Retinal pigment epithelial cell (primary cell): ENCODE data around the gene HM13.

Experiments
- DNase-seq: peaks from one replicate; pipeline ENCODE4 v3.0.0-alpha.2; 2010; ENCODE audit warnings: low read depth
- H3K4me3 ChIP-seq: 2 replicates; pipeline ENCODE4 v1.5.1; 2011; ENCODE audit warnings: mild to moderate bottlenecking, low read length, control low read depth, moderate library complexity
- CTCF ChIP-seq: conservative IDR thresholded peaks from 2 replicates; pipeline ENCODE4 v1.5.1; 2011; ENCODE audit warnings: low read depth, low read length, control low read depth, inconsistent platforms

The HM13 gene

GRCh38 chr20:31475472-31476293 lies 38.6 kb upstream of the HM13 start:
- DNase-seq: no peak
- TF ChIP-seq CTCF: no peak
- no peak overlapping the region for H3K4me3 ChIP-seq

- TF ChIP-seq CTCF: no peak
- DNase-seq: no peak
- H3K4me3 ChIP-seq: no peak overlapping the region
These were observed 38.0 kb upstream of the HM13 start for GRCh38 chr20:31476294-31476585.

GRCh38 chr20:31476643-31477215 lies 37.5 kb upstream of the HM13 start:
- no peak overlapping the region for H3K4me3 ChIP-seq
- DNase-seq: no peak
- no peak for TF ChIP-seq CTCF

GRCh38 chr20:31484001-31484400 lies 30.2 kb upstream of the HM13 start:
- TF ChIP-seq CTCF: no peak
- no peak overlapping the region for H3K4me3 ChIP-seq
- DNase-seq: no peak

GRCh38 chr20:31485450-31486339 lies 28.5 kb upstream of the HM13 start:
- DNase-seq: no peak
- peak overlapping the region; percentile 23 for H3K4me3 ChIP-seq
- TF ChIP-seq CTCF: no peak

DNA sequence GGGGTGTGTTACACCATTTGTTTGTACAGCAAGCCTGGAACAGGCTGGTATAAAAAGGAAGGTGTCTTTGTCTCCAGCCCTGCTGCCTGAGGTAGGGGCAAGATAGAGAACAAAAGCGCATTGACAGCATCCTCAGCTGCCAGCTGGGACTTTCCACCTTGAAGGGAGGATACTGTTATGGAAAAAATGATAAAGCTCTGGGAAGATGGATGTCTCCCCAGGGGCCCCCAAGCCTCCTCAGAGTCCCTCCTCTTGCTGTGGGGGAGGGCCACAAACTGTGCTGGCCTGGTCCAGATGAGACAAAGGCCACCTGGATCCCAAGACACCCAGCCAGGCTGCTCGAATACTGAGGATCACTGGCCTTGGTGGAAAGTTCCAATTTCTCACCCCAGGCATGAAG lies 26.1 kb upstream of the HM13 start:
- DNase-seq: no peak
- no peak overlapping the region for H3K4me3 ChIP-seq
- no peak for TF ChIP-seq CTCF
